Measurements from ENCODE around the gene TMPRSS13.
"Not testable (repeated sequence)": the region's sequence is repeated elsewhere in the genome, so short reads cannot be mapped to it uniquely, and the experiment has no call there.

TMPRSS13 gene

GRCh38 chr11:117870103-117870952, 58.9 kb downstream of the TMPRSS13 start:
- peak; percentile 34 to 60 (median 59) for DNase-seq

GRCh38 chr11:117869604-117870003, 59.6 kb downstream of the TMPRSS13 start:
- DNase-seq, result no peak

- DNase-seq, result peak; percentile 56 to 88 (median 83)
Observed at GRCh38 chr11:117868815-117869561, 60.2 kb downstream of the TMPRSS13 start.

GRCh38 chr11:117868088-117868487, 61.1 kb downstream of the TMPRSS13 start:
- DNase-seq, result no peak

GRCh38 chr11:117866526-117866925, 62.7 kb downstream of the TMPRSS13 start:
- DNase-seq, result no peak

GRCh38 chr11:117865546-117865945, 63.7 kb downstream of the TMPRSS13 start:
- not testable (repeated sequence) for DNase-seq

GRCh38 chr11:117863383-117863782, 65.8 kb downstream of the TMPRSS13 start:
- no peak for DNase-seq

GRCh38 chr11:117862753-117863152, 66.4 kb downstream of the TMPRSS13 start:
- no peak for DNase-seq

- no peak for DNase-seq
Observed at GRCh38 chr11:117862019-117862725, 67.0 kb downstream of the TMPRSS13 start.

GRCh38 chr11:117861151-117862018, 67.8 kb downstream of the TMPRSS13 start:
- DNase-seq, result peak; percentile 88 to 96 (median 89)

GRCh38 chr11:117860139-117860538, 69.1 kb downstream of the TMPRSS13 start:
- DNase-seq, result no peak

GRCh38 chr11:117859488-117860112, 69.6 kb downstream of the TMPRSS13 start:
- DNase-seq, result peak in 2 of 3 experiments; percentile 32 to 59

- no peak for DNase-seq
Observed at GRCh38 chr11:117859061-117859460, 70.1 kb downstream of the TMPRSS13 start.

- no peak for DNase-seq
Observed at GRCh38 chr11:117857734-117858414, 71.3 kb downstream of the TMPRSS13 start.

- peak in 2 of 3 experiments; percentile 61 to 90 for DNase-seq
Observed at GRCh38 chr11:117855912-117856651, 73.1 kb downstream of the TMPRSS13 start.

- no peak for DNase-seq
Observed at GRCh38 chr11:117855186-117855845, 73.9 kb downstream of the TMPRSS13 start.

GRCh38 chr11:117852309-117852708, 76.9 kb downstream of the TMPRSS13 start:
- no peak for DNase-seq

- DNase-seq, result no peak
Observed at GRCh38 chr11:117851852-117852251, 77.3 kb downstream of the TMPRSS13 start.

- DNase-seq, result no peak
Observed at GRCh38 chr11:117851106-117851505, 78.1 kb downstream of the TMPRSS13 start.

All from NCI-H1417 (cell line).